HT-29 (cell line): ENCODE data around the gene KRTAP9-2. TPM values are rescaled to one million over a fixed set of nuclear protein-coding genes. Genes with fewer than 3 reads are reported as not detected.
"Not testable (repeated sequence)": the region's sequence is repeated elsewhere in the genome, so short reads cannot be mapped to it uniquely, and the experiment has no call there.

Source experiments
- DNase-seq: peaks from one replicate; pipeline ENCODE4 v3.0.0-alpha.2; 2015; ENCODE audit warnings: low spot score
- total RNA-seq: library from RNA; depleted of rRNA; stranded (reverse); fragments of >200 nt; shearing (Covaris generic); gene quantifications from 2 replicates; pipeline ENCODE4 v1.2.3, GENCODE V29; 2014

Gene KRTAP9-2
- total RNA-seq, 1 experiment from 2014 or later, result not detected

GRCh38 chr17:41232399-41233105, 6.1 kb downstream of the KRTAP9-2 start, which contains the start of gene KRTAP9-3:
Gene KRTAP9-3, plus strand, starts transcription at chr17:41232449. Its CDS starts 53 bp downstream, at chr17:41232502.
- not testable (repeated sequence) for DNase-seq

GRCh38 chr17:41237116-41237515, 10.7 kb downstream of the KRTAP9-2 start:
- not testable (repeated sequence) for DNase-seq

GRCh38 chr17:41237949-41238437, 11.5 kb downstream of the KRTAP9-2 start, which contains the start of gene KRTAP9-8:
Gene KRTAP9-8, plus strand, starts transcription at chr17:41237999. Its CDS starts 53 bp downstream, at chr17:41238052.
- not testable (repeated sequence) for DNase-seq

- not testable (repeated sequence) for DNase-seq
Observed at GRCh38 chr17:41246995-41247787, 20.7 kb downstream of the KRTAP9-2 start.

GRCh38 chr17:41249637-41250240, 23.3 kb downstream of the KRTAP9-2 start, which contains the start of gene KRTAP9-4:
Gene KRTAP9-4, plus strand, starts transcription at chr17:41249687. Its CDS starts 34 bp downstream, at chr17:41249721.
- not testable (repeated sequence) for DNase-seq

GRCh38 chr17:41251261-41251660, 24.8 kb downstream of the KRTAP9-2 start:
- no peak for DNase-seq

- DNase-seq, result no peak
Observed at GRCh38 chr17:41254861-41255260, 28.4 kb downstream of the KRTAP9-2 start.

GRCh38 chr17:41255381-41256290, 29.2 kb downstream of the KRTAP9-2 start, which contains the start of gene KRTAP9-9:
Gene KRTAP9-9, plus strand, starts transcription at chr17:41255384.
- not testable (repeated sequence) for DNase-seq

- DNase-seq, result no peak
Observed at GRCh38 chr17:41256291-41256685, 29.8 kb downstream of the KRTAP9-2 start.

- DNase-seq, result no peak
Observed at GRCh38 chr17:41258406-41258805, 32.0 kb downstream of the KRTAP9-2 start.

GRCh38 chr17:41263212-41263611, 36.8 kb downstream of the KRTAP9-2 start:
- DNase-seq, result no peak

GRCh38 chr17:41264599-41264998, 38.2 kb downstream of the KRTAP9-2 start:
- DNase-seq, result no peak

- DNase-seq, result no peak
Observed at GRCh38 chr17:41265078-41265477, 38.6 kb downstream of the KRTAP9-2 start, which contains the start of gene KRTAP9-6. Gene KRTAP9-6, plus strand, starts transcription at chr17:41265378. Its CDS starts 0 bp downstream, at chr17:41265378.

- no peak for DNase-seq
Observed at GRCh38 chr17:41267711-41268110, 41.3 kb downstream of the KRTAP9-2 start.

- not testable (repeated sequence) for DNase-seq
Observed at GRCh38 chr17:41271323-41271722, 44.9 kb downstream of the KRTAP9-2 start.

- DNase-seq, result no peak
Observed at GRCh38 chr17:41271858-41272257, 45.4 kb downstream of the KRTAP9-2 start.

GRCh38 chr17:41275648-41276190, 49.3 kb downstream of the KRTAP9-2 start, which contains the start of gene KRTAP9-7:
Gene KRTAP9-7, plus strand, starts transcription at chr17:41275698. Its CDS starts 0 bp downstream, at chr17:41275698.
- DNase-seq, result not testable (repeated sequence)
